Measurements from ENCODE around the gene PLAAT2.

Gene PLAAT2

DNA sequence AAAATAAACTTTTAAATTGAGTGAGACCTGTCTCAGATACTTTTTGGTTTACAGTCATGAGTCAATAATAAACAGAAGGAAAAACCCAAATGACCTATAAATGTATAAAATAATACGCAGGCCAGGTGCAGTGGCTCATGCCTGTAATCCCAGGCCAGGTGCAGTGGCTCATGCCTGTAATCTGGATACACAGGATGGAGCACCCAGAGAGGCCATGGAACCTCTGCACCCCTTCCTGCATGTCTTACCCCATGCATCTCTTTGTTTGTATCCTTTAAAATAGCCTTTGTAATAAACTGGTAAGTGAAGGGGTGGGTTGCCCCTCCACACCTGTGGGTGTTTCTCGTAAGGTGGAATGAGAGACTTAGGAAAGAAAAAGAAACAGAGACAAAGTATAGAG is 35.5 kb downstream of the PLAAT2 start:
- peak overlapping the region; percentile 60 for H3K27ac ChIP-seq
- DNase-seq (ENCODE audit: low read depth, low spot score): no peak

DNA sequence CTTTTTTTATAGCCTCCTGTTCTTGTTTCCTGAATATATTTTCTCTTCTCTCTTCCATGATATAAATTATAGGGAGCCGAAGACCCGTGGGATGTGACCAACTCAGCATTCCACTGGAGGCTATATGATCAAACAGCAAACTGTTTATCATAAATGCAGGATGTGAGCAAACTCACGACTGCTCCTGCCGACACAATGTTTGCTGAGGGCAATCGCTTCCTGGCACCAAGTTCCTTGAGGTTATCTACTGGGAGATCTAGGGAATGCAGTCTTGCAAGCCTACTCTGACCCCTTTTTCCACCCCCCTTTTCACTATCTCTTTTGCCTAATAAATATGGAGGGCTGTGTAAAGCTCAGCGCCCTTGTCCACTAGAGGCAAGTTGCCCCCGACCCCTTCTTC is 40.0 kb downstream of the PLAAT2 start:
- DNase-seq (ENCODE audit: low read depth, low spot score): no peak
- no peak overlapping the region for H3K27ac ChIP-seq

DNA sequence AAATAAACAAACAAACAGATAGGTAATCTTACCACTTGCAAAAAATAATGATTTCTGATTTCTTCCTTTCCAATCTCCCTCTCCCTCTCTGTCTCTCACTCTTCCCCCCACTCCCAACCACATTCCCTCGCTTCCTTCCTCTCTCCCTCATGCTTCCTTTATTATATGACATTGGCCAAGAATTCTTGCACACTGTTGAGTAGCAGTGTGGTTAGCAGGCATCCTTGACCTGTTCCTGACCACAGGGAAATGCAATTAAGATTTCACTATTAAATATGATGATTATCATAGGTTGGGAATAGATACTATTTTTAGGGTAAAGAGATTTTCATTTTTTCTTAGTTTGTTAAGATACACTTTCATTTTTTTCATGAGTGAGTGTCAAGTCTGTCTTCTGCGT is 41.3 kb downstream of the PLAAT2 start:
- DNase-seq (ENCODE audit: low read depth, low spot score): no peak
- H3K27ac ChIP-seq: no peak overlapping the region

DNA sequence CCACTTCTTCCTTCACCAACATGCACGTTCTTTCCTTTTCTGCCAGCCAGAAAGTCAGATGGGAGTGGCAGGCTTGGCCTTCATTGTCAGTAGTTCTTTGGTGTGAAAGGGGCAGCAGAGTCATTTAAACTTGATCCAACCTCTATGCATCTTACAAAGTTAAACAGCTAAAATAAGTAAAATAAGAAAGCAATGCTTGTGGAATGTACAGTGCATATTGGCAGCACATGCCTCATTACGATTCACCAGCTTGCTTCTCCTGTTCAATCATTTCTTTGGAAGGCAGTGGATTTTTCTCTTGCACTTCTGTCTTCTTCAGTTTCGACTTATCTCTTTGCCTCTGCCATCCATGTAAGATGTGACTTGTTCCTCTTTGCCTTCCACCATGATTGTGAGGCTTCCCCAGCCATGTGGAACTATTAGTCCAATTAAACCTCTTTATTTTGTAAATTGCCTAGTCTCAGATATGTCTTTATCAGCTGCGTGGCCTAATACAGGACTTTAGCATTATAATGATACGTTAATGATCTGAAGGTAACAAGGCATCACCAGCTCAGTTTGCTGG is 42.5 kb downstream of the PLAAT2 start:
- no peak overlapping the region for H3K27ac ChIP-seq
- no peak for DNase-seq (ENCODE audit: low read depth, low spot score)

DNA sequence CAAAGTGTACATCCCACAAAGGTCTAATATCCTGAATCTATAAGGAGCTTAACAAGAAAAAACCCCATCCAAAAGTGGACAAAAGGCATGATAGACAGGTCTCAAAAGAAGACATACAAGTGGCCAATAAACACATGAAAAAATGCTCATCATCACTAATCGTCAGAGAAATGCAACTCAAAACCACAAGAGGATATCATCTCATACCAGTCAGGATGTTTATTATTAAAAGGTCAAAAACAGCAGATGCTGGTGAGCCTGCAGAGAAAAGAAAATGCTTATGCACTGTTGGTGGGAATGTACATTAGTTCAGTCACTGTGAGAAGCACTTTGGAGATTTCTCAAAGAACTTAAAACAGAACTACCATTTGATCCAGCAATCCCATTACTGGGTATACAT is 44.6 kb downstream of the PLAAT2 start:
- no peak overlapping the region for H3K27ac ChIP-seq
- no peak for DNase-seq (ENCODE audit: low read depth, low spot score)

DNA sequence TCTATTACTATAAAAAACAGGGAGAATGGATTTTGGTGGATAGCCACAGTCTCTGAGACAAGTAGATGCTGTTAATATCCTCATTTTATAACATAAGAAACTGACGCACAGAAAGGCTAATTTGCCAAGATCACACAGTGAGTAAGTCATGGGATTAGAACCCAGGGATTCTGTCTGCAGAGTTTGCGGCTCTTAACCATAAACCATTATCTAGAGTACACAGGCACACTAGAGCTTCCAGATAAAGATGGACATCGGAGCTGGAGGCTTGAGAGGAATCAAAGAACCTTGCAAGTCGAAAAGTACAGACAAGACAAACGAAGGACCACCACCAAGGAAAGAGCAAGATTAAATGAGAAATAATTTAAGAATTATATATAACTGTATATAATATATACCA is 46.0 kb downstream of the PLAAT2 start:
- H3K27ac ChIP-seq: no peak overlapping the region
- no peak for DNase-seq (ENCODE audit: low read depth, low spot score)

DNA sequence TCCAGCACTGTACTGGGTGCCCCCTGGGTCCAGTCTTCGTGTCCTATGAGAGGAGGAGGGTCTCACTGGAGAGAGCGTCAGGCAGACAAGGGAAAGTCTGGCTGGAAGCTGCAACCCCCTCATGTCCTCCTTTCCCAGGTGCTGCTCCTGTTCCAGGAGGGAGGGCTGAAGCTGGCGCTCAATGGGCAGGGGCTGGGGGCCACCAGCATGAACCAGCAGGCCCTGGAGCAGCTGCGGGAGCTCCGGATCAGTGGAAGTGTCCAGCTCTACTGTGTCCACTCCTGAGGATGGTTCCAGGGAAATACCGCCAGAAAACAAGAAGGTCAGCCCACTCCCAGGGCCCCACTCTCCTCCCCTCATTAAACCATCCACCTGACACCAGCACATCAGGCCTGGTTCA is 47.1 kb downstream of the PLAAT2 start:
- DNase-seq (ENCODE audit: low read depth, low spot score): no peak
- no peak overlapping the region for H3K27ac ChIP-seq

DNA sequence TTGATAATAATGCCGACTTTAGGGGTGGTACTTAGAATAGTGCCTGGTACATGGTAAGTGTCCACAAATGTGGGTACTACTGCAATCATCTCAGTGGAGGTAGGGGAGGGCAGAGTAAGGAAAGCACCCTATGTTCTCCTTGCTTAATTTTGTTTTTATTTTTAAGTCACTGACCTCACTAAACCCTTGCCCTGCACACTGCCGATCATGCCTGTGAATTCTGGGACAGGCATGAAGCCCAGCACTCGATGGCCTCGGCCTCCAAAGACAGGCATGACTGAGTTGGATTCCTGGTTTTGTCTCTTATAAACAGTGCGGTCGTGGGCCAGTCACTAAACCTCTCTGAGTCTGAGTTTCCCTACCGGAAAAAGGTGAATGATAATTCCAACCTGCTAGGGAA is 50.4 kb downstream of the PLAAT2 start:
- H3K27ac ChIP-seq: no peak overlapping the region
- no peak for DNase-seq (ENCODE audit: low read depth, low spot score)

DNA sequence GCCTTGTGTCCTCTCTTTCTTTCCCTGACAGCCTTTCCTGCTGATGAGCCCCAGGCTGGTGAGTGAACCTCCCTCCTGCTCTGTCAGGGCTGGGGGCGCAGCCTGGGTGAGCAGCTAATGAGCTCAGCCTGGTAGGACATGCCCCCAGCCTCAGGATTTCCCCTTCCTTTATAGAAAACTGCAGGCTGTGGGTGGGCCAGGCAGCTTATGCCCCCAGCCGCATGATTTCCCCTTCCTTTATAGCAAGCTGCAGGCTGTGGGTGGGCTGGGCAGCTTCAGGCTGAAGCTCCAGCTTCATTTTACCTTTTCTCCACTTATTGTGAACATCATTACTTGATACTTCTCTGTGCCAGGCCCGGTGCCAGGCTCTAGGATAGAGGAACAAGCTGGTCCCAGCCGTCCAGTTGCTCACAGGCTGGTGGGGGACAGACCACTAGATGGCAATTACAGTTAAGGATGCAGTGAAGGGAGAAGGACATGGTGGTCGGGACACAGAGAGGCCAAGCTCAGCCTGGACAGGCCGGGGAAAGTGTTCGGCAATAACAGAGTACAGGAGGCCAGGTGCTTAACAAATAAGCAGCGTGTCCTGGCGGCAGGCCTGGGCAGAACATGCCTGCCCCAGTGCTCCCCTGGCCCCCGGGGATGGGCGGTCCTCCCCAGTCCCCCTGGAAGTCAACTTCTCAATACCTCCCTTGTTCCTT is 52.0 kb downstream of the PLAAT2 start:
- no peak for DNase-seq (ENCODE audit: low read depth, low spot score)
- H3K27ac ChIP-seq: no peak overlapping the region

DNA sequence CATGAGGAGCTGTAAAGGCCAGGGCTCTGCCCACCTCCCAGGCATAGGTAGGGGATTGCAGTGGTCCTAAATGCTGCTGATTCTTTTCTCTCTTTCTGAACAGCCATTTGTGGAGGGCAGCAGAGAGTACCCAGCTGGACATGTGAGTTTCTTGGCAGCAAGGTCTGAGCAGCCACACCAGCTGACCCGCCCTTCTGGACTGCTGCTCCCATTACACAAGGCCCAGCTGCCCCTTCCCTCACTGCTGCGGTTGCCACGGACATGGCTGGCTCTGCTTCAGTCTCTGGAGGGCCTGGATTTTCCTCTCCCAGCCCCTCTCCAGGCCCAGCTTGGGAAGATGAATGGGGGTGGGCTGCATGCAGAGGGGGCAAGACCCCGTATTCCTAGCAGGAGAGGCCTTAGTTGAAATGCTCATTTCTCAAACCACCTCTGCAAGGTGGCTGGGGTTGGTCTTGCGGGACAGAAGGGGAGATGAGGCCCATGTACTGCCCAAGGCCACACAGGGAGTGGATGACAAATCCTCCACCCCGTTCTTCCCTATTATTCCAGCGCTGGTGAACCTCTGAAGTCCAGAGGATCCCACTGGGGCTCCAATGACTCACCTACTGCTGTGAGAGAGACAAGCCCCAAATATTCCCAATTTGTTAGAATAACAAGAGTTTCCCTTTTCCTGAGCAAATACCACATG is 52.7 kb downstream of the PLAAT2 start:
- DNase-seq (ENCODE audit: low read depth, low spot score): no peak
- no peak overlapping the region for H3K27ac ChIP-seq

DNA sequence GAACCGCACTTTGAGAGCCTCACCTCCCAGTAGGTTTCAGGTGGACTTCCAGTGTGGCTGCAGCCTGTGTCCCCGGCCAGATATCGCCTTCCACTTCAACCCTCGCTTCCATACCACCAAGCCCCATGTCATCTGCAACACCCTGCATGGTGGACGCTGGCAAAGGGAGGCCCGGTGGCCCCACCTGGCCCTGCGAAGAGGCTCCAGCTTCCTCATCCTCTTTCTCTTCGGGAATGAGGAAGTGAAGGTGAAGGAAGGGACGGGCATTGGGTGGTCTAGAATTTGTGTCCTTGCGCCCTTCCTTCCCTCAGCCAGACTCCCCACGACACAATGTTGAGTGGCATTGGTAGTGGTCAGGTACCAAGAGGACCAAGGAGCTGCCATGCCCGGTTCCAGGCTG is 54.4 kb downstream of the PLAAT2 start:
- H3K27ac ChIP-seq: no peak overlapping the region
- no peak for DNase-seq (ENCODE audit: low read depth, low spot score)

DNA sequence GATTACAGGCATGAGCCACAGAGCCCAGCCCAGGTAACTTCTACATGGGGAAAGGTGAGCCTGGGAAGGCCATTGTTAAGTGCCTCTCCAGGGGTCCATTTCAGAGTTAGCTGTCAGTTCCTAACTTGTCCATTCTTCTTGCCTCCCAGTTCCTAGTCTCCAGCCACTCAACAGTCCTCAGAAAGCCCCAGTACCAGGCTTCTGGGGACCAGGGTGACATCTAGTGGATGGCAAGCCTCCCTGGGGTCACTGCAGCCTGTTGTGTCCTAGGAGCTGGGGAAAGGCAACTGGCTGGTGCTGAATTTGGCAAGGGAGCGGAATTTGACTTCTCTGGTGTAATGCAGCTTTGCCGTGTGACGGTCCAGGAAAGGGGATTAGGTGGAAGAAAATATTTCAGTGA is 55.2 kb downstream of the PLAAT2 start:
- DNase-seq (ENCODE audit: low read depth, low spot score): no peak
- H3K27ac ChIP-seq: no peak overlapping the region

DNA sequence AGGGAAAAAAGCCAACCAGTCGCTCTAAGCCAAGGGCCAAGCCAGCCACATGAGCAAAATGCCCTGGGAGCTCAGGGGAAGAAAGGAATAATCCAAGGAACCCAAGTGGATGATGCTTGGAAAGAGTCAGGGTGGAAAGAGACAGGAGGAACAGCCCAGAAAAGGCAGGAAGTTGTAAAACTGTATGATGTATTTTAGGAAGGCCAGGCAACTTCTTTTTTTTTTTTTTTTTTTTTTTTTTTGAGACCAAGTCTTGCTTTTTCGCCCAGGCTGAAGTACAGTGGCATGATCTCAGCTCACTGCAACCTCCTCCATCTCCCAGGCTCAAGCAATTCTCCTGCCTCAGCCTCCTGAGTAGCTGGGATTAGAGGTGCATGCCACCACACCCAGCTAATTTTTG is 55.7 kb downstream of the PLAAT2 start:
- no peak overlapping the region for H3K27ac ChIP-seq
- DNase-seq (ENCODE audit: low read depth, low spot score): no peak

DNA sequence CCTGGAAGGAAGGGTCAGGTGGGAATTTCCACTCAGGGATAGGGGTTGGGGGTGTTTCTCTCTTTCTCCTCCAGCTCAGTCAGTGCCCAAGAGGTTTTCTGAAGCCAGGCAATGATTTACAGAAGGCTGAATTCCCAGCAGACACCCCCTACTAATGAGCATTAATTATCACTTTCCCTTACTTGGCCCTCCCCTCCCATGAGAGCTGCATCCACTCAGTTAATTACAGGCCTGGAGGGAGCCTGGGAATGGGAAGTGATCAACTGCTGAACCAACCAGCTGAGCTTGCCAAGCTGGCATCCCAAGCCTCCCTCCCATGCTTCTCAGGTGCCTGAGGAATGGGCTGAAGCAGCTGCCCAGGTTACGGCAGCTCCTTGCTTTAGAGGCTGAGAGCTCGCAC is 56.3 kb downstream of the PLAAT2 start:
- DNase-seq (ENCODE audit: low read depth, low spot score): no peak
- no peak overlapping the region for H3K27ac ChIP-seq

DNA sequence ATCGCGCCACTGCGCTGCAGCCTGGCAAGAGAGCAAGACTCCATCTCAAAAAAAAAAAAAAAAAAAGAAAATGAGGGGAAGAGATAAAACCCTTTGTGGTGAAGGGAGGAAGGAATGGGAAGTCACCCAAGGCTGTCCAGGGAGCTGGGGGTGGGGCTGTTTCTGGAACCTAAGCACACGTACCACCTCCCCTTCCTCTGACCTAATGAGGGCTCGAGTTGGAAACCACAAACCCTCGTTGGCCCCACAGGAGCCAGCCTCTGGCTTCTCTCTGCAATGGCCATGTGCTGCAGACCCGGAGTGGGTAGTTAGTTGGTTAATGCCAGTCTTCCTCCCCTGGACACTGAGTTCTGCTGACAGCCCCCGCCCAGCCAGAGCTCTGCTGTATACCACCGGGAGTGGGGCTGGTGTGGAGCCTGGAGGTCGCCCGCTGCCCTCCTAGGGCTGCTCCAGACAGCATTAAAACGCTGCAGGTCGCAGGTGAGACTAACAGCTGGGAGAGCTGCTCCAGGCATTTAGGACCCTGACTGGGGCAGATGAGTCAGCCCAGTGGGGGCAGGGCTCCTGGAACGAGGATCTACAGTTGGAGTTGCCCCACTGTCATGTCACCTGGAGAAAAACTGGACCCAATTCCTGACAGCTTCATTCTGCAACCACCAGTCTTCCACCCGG is 57.2 kb downstream of the PLAAT2 start, which contains the start of gene LGALS12:
LGALS12 (plus strand) TSS at position 228 of the 672 bp plus-strand sequence; CDS start at position 603, 375 bp downstream.
- no peak within 1 kb of the TSS for H3K27ac ChIP-seq
- no peak for DNase-seq (ENCODE audit: low read depth, low spot score)

DNA sequence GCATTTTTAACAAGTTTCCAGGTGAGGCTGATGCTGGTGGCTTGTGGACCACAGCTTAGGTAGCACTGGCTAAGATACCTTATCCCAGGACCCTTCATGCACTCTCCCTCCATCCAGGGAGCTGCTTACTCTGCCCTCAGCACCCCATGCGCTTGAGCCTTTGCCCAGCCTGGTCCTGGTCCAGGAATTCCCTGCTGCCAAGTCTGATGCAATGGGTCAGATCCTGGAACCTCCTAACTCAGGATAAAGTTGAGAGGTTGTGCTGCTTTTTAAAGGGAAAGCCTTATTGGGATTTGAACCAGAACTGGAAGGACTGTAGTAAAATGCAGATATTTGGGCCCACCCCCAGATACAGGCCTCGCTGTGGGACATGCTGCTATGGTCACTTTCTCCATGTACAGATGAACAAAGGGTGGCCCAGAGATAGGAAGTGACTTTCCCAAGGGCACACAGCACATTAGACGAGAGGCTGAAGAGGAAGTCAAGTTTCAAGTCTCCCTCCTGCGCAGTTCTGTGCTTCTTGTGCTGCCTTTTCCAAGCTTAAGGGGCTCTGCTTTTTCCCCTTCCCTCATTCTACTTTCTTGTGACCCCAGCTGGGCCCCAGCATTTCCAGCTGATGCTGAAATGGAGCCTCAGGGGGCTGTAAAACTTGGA is 58.1 kb downstream of the PLAAT2 start:
- no peak overlapping the region for H3K27ac ChIP-seq
- DNase-seq (ENCODE audit: low read depth, low spot score): no peak

DNA sequence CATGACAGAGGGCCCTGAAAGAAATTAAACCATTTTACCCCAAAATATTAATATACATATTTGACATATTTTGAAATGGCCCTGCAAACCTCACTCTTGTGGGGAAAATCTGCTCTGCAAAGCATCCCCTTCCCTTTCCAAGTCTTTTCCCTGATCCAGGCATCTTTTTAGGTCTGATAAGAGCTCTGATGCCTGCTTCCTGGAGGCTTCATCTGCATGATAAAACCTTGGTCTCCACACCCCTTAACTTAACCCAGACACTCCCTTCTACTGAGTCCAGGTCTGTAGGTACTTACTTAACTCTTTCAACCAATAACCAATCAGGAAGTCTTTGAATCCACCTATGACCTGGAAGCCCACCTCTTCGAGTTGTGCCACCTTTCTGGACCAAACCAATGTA is 59.1 kb downstream of the PLAAT2 start:
- DNase-seq (ENCODE audit: low read depth, low spot score): no peak
- H3K27ac ChIP-seq: no peak overlapping the region

DNA sequence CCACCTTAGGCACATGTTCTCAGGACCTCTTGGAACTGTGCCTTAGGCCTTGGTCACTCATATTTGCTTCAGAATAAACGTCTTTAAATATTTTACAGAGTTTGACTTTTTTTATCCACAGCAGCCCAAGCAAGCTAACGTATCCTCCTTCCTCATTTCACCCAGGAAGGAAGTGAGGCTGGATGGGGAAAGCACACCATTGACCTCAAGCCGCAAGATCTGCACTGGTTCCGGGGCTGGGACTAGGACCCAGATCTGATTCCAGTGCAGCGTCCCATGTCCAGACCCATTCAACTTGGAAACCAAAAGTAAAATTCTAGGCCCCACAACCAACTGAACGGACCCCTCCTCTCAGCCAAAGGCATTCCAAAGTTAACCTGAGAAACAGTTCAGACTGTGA is 59.7 kb downstream of the PLAAT2 start:
- no peak overlapping the region for H3K27ac ChIP-seq

More for the DNA sequence above, 59.7 kb downstream of the PLAAT2 start:
- no peak for DNase-seq (ENCODE audit: low read depth, low spot score)
